Lung (tissue), 12 donors: ENCODE measurements around the gene GNA15. TPM values are rescaled to one million over a fixed set of nuclear protein-coding genes. Genes with fewer than 3 reads are reported as not detected.

Experiments used
- ATAC-seq: fragments of 200-7000 bp; cut with Tn5 transposase; one replicate; pipeline ENCODE4 v1.9.1; 2020; ENCODE audit warnings: moderate number of reproducible peaks; ENCODE audit not compliant: insufficient read depth, low FRiP score
- DNase-seq, 3 donors: peaks; one replicate each; pipeline ENCODE4 v3.0.0-alpha.2; 2013 to 2017
- H3K27ac ChIP-seq, 2 donors: one replicate each; pipeline ENCODE4 v1.5.1; 2013; ENCODE audit warnings: mild to moderate bottlenecking in 2 of 2, moderate library complexity in 2 of 2, control low read depth in 1 of 2, inconsistent platforms in 1 of 2, low read depth in 1 of 2, low read length in 1 of 2
- H3K27me3 ChIP-seq, 3 donors: one replicate each; pipeline ENCODE4 v1.5.1; 2013; ENCODE audit warnings: low read length in 2 of 3; ENCODE audit not compliant: control insufficient read depth in 3 of 3, insufficient read depth in 3 of 3
- H3K36me3 ChIP-seq, 4 donors: one replicate each; pipeline ENCODE4 v1.5.1; 2013; ENCODE audit warnings: low read length in 4 of 4, mild to moderate bottlenecking in 1 of 4, moderate library complexity in 1 of 4; ENCODE audit not compliant: control insufficient read depth in 4 of 4, insufficient read depth in 4 of 4
- H3K4me1 ChIP-seq, 5 donors: one replicate each; pipeline ENCODE4 v1.5.1; 2013; ENCODE audit warnings: low read length in 5 of 5, mild to moderate bottlenecking in 2 of 5, moderate library complexity in 1 of 5; ENCODE audit not compliant: control insufficient read depth in 5 of 5, insufficient read depth in 5 of 5
- H3K4me3 ChIP-seq: one replicate; pipeline ENCODE4 v1.5.1; 2013; ENCODE audit warnings: mild to moderate bottlenecking, control low read depth, moderate library complexity
- H3K9ac ChIP-seq, 2 donors: one replicate each; pipeline ENCODE4 v1.5.1; 2013; ENCODE audit warnings: low read length in 2 of 2, control low read depth in 1 of 2; ENCODE audit not compliant: insufficient read depth in 1 of 2
- H3K9me3 ChIP-seq, 4 donors: one replicate each; pipeline ENCODE4 v1.5.1; 2013; ENCODE audit warnings: low read length in 3 of 4, mild to moderate bottlenecking in 1 of 4, moderate library complexity in 1 of 4; ENCODE audit not compliant: control insufficient read depth in 4 of 4, insufficient read depth in 3 of 4
- CTCF ChIP-seq: IDR thresholded peaks from 2 replicates; pipeline ENCODE4 v1.5.1; 2012; ENCODE audit warnings: mild to moderate bottlenecking; ENCODE audit errors: control extremely low read depth, extremely low read depth
- WGBS, 2 donors: extraction: QIAGEN DNeasy Blood & Tissue Kit; methylation state at CpG; one replicate each; pipeline ENCODE4 v1.1.7; 2013; 5-methylcytosine and 5-hydroxymethylcytosine counted together
- polyA plus RNA-seq, 2 donors: library from polyadenylated mRNA; stranded (reverse); fragments of 200-250 nt; gene quantifications; one replicate each; pipeline ENCODE4 v1.2.1, GENCODE V29; 2013
- total RNA-seq, 2 donors: library from RNA; depleted of rRNA in 1 of 2; stranded (reverse); fragments of >200 nt in 1 of 2; gene quantifications; one replicate each; pipeline ENCODE4 v1.2.1, GENCODE V29; 2014 to 2021
- donor health status: control.
- donor health status: control.
- donor health status: Bipolar disorder and iron deficiency.
- donor health status: healthy.
- donor health status: DM: yes; HTN: yes; CAD: no.

The GNA15 gene
- total and polyA plus RNA-seq, 4 donors: 18.6 to 65.4 (median 28.7) TPM

GRCh38 chr19:3186891-3187661 lies 51.2 kb downstream of the GNA15 start:
- no peak for DNase-seq
- H3K4me1 ChIP-seq: peaks cover 0 to 22% (median 4%) of the 10 kb centered on the region in 5 donors
- 66 to 71% methylated on average over 23 of the region's 23 CpGs for WGBS, 2 donors
- peaks cover 0 to 15% (median 0%) of the 10 kb centered on the region in 4 donors for H3K36me3 ChIP-seq
- no peak for ATAC-seq
- H3K4me3 ChIP-seq: peak overlapping the region; percentile 93
- no peak for TF ChIP-seq CTCF
- H3K27me3 ChIP-seq: no peaks in the 10 kb centered on the region
- H3K27ac ChIP-seq: peak overlapping the region in 1 of 2 donors; percentile 76
- no peaks in the 10 kb centered on the region for H3K9me3 ChIP-seq
- H3K9ac ChIP-seq: peak overlapping the region; percentile 25 to 65

- Histone ChIP-seq H3K4me1 (peaks cover 0 to 22% (median 4%) of the 10 kb centered on the region in 5 donors), H3K27ac (no peak overlapping the region), H3K27me3 (no peaks in the 10 kb centered on the region), H3K9me3 (no peaks in the 10 kb centered on the region), H3K36me3 (peaks cover 0 to 19% (median 0%) of the 10 kb centered on the region in 4 donors), H3K9ac (no peak overlapping the region), H3K4me3 (no peak overlapping the region)
- DNase-seq (no peak), ATAC-seq (no peak)
- no peak for TF ChIP-seq CTCF
- WGBS, 2 donors: 85% methylated on average over 36 of the region's 36 CpGs
Measured at GRCh38 chr19:3187662-3188511, 52.1 kb downstream of the GNA15 start.

- Histone ChIP-seq H3K36me3 (peaks cover 0 to 28% (median 0%) of the 10 kb centered on the region in 4 donors), H3K4me1 (peaks cover 0 to 22% (median 4%) of the 10 kb centered on the region in 5 donors), H3K27me3 (no peaks in the 10 kb centered on the region), H3K9ac (no peak overlapping the region), H3K27ac (no peak overlapping the region), H3K9me3 (no peaks in the 10 kb centered on the region), H3K4me3 (no peak overlapping the region)
- WGBS, 2 donors: 60 to 82% methylated on average over 33 to 35 of the region's 35 CpGs
- TF ChIP-seq CTCF: no peak
- ATAC-seq (no peak), DNase-seq (no peak)
Measured at GRCh38 chr19:3188627-3189596, 53.1 kb downstream of the GNA15 start.
